Measurements from ENCODE around the gene B3GLCT.

The B3GLCT gene

DNA sequence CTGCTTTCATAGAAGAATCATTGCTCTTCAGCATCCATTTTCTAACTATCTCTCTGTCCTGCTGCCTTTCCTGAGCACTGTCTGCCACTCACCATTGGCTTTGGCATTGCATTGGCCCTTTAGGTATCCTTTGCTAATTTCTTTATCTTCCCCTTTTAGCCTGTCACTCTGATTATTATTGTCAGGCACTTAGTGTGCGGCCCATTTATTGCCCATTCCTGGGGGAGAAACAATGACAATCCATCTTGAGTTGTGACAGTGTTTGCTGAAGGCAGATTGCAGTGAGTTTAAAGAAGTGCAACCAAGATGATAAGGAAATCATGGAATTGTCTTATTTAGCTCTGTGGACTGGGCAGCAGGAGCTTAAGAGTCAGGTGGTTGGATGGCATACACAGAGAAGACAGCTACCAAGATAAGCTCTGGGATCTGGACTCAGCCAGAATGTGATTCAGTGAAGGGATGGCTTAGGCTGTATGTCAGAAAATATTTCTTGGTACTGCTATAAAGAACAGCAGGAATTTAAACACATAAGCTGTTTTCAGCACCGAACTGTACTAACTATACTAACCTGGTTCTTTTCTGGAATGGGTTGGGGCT is 25.3 kb downstream of the B3GLCT start:
- no peak for DNase-seq

DNA sequence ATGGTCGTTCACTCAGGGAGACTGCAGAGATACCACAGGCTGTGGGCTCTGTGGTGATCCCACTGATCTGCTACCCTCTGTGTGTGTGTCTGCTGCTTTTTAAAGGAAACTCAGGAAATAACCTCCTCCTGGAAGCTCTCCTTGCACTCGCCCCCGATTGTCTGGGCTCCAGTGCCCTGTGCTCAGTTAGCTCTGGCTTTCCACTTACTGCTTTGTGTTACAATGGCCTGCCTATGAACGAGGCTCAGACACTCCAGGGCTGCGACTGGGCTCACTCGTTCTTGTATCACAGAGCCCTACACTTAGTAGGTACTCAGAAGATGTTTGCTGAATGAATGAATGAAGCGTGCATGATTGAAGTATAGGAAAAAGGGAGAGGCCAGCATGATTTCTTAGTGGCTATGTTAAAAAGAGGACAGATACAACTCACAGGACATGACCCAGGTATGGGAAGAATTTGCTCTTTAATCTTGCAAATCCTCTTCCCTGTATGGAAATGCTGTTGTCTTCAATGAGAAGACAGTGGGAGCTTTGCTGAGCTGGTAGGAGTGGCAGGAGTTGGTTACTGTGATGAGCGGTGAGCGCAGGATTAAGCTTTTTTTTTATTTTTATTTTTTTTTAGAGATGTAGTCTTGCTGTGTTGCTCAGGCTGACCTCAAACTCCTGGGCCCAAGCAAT is 26.4 kb downstream of the B3GLCT start:
- no peak for DNase-seq

DNA sequence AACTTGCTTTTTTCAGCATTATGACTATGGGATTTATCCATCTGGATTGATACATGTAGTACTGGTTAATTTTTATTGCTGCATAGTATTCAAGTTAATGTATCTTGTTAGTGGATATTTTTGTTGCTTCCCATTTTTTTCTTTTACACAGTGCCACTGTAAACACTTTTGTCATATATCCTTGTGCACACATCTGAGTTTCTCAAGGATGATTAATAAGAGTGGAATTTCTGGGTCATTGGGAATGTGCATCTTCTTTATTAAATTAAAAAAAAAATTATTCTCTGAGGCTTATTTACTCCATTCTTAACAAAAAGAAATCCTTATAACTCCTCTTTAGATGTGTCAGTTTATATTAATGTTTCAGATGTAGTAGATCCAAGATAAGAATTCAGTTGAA is 27.3 kb downstream of the B3GLCT start:
- DNase-seq: no peak

DNA sequence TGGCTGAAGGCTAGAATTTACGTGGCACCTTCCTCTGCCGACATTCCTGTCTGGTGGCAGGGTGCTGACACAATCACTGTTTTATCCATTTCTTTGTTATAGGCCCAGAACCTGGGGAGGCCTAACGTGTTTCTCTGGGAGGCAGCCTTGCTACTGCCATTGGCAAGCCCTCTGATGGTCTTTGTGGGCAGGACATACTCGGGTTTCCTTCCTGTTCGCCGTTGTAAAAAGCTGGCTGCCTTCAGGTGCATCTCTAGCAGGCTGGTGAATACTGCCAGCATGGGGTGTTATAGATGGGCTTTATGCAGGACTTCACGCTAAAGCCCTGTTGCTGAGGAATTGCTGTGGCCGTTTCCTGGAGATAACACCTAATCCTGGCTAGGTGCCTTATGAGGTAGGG is 28.1 kb downstream of the B3GLCT start:
- DNase-seq: no peak

DNA sequence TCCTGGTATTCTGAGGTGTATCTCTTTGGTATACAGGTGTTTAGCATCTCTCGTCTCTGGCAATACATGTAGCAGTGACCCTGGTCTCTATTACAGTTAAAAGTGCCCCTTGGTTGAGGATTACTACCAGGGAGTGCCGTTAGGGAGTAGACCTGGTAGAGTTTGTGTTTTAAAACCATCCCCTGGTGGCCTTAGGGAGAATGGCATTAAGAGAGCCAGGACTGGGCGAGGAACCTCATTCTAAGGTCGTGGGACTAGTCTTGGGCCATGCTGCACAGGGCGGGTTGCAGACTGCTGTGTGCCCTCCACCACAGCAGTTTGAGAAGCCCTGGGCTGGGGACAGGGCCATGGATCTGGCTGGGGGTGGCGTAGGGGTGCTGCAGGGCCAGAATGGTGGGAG is 35.0 kb downstream of the B3GLCT start:
- no peak for DNase-seq

DNA sequence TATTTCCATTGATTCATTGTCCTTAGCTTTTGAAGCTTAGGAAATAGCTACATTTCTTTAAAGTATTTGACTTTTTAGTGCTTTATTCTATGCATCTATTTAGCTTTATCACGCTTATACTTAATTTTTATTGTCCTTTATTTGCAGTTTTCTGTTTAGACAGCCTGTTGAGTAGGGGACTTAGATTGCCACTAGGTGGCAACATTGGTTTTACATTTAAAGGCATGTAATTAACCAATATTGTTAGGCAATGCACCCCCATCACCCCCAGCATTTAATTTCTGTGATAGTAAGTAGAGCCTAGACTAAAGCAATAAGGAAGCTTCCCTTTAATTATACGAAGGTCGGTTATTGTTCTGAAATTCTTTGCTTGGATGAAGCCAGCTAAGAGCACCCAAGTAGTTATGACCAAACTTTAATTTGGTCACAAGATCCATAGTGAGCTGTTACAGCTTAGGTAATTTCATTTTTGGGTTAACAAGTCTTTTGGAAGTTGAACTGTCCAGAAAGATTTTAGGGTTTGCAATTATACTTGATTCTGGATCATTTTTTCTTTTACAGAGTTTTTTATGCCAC is 36.5 kb downstream of the B3GLCT start:
- no peak for DNase-seq

DNA sequence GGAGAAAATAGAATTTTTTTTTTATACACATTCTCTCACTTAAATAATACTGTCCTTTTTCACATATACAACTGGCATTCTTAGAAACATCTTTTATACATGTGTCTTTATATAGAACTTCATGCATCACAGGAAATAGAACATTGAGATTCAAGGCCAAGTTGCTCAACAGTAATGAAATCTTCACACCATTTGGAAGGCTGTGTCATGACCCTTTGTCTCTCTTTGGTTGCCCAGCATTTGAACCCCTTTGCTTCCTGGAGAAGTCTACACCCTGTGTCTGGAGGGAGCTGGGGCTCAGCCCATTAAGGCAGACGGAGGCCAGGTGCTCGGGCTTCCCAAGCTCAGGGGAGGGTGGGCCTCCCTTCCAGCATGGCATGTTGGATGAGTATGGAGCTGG is 41.1 kb downstream of the B3GLCT start:
- no peak for DNase-seq

DNA sequence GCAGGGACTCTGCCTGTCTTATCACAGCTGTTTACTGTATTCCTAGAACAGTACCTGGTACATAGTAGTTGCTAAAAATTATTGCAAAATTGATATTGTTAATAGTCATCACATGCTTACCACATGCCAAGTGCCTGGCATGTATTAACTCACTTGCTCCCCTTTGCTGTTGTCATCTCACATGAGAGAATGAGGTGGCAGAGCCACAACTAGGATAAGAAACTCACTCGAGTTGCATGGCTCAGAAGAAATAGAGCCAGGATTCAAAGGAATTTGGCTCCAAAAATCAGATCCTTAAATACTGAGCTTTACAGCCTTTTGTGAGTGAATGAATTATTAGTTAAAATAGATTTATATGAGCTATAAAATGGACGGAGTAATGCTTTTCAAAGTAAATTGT is 42.6 kb downstream of the B3GLCT start:
- no peak for DNase-seq

DNA sequence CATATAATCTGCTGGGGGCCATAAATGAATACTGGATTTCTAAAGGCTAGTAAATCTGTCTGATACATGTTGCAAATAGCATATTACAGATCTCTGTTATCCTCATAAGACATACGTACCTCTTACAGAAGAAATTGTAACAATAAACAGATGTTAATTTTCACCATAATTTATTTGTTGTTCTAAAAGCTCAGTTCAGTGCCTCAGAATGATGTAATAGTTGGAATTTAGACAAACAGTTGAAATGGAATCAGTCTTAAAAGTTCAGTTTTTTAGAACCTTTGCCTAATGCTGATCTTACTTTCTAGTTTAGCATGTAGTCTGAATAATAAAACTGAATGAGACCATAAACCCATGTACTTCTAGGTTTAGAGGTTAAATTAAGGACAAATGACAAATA is 43.1 kb downstream of the B3GLCT start:
- no peak for DNase-seq

DNA sequence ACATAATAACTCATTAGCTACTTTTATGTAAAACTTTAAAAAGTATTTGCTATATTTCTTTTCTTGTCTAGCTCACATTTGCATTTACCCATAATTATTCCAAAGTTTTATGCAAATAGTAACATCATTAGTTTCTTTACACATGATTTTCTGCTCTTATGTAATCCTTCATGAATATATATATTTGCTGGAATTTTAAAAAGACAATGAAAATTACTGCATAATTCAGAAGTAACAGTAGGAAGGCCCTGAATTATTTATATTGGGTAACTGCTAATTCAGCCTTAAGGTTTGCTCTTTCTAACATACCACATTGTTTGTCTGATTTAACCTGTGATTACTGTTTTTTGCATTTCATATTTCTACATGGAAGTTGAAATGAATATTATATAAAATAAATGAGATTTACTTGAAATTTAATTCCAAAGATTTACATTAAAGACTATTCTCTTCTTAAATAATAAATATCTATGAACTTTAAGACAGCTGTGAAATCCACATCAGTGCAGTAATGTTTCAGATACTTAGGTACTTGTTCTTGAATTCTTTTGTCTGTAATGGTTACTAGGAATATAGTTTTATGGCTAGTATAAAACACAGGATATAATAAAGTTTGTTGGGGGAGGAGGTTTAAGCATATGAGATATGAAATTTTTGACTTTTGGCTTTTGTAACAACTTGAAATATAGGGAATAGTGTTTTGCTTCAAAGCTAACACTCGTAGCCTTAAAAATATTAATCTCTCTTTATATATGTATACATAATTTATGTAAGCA is 46.0 kb downstream of the B3GLCT start:
- no peak for DNase-seq

DNA sequence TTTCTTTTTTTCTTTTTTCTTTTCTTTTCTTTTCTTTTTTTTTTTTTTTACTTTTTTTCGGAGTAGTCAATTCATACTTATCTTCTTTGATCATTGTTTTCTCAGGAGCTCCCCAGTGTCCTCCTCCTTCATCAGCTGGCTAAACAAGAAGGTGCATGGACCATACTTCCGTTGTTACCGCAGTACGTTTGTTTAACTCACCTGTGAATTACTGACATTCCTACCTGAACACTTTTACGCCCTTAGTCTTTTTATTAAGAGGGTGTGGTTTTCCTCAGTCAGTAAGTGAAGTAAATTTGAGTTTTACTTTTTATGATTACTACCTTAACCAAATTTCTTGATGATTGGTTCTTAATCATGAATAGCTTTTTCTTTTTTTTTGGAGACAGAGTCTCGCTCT is 47.1 kb downstream of the B3GLCT start:
- DNase-seq: no peak

DNA sequence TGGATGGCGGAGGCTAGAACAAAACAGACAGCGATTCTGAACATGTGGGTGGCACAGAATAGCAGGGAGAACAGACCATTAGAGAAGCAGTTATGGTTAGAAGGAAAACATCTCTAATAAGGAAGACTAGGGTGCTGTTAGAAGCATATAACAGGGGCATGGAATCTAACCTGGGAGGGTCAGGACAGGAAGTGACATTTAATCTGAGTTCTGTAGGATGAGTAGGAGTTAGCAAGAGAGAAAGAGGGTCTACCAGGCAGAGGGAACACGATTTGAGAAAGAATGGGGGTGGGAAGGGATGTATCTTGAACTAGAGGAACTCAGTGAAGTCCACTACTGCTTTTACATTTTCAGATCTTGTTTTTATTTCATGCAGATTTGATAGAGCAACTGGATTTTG is 48.6 kb downstream of the B3GLCT start:
- DNase-seq: no peak

DNA sequence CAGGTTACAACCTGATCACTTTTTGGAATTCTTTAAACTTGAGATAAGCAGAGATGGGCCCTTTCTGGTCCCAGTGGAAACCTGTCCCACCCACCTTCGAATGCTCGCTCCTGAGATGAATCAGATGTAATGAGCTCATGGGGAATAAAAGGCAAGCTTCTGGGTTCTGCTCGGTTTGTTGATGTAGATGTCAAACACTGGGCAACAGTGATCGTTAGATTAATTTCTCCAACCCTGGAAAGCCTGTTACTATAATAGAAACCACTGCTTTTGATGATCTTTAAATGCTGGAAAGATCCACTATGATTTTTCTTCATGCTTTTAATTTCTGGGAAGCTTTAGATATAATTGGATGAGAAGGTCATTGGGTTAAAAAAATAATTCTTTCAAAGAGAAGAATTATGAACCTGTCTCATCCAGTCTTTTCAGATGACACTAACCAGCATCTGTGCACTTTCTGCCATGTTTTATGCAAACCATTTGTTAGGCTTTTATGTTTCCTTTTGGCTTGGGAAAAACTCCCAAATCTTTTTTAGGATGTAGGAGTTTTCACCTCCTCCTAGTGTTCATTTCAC is 49.3 kb downstream of the B3GLCT start:
- no peak for DNase-seq

DNA sequence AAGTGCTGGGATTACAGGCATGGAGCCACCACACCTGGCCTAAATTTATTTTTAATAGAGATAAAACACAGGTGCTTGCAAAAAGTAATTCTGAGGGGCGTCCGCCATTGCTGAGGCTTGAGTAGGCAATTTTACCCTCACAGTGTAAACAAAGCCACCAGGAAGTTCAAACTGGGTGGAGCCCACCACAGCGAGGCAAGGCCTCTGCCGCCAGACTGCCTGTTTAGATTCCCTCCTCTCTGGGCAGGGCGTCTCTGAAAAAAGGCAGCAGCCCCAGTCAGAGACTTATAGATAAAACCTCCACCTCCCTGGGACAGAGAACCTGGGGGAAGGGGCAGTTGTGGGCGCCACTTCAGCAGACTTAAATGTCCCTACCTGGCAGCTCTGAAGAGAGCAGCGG is 50.7 kb downstream of the B3GLCT start:
- DNase-seq: no peak

DNA sequence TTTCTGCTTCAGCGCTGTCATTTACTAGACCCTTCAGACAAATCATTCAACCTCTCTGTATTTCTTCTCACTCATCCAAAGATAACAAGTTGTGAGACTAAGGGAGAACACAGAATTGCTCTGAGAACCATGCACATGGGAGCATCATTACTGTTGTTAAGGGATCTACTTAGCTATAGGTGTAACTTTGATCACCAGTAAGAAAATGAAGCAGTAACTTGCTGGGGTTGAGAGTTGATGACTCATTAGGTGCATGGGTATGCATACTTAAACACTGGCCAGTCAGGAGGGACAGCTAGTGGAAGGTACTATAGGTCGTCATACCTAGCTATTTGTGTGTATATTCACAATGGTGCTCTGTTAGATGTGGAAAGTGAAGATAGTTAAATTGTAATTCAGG is 61.5 kb downstream of the B3GLCT start:
- no peak for DNase-seq

DNA sequence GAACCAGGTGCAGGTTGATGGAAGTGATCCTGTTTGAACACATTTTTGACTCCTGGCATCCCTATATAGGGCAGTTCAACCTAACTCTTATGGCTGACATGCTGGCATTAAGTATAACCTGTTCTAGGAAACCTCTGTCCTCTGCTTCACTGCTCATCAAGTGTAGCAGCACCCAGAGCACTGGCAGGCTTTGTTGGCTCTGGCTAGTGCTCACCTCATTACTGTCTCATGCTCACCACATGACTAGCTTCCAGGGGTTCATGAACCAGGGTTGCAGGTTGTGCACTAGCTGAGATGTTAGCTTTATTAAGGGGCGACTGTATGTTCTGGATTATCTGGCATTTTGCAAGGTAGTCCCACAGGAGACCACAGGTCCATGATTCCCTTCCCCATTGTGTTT is 63.6 kb downstream of the B3GLCT start:
- no peak for DNase-seq

DNA sequence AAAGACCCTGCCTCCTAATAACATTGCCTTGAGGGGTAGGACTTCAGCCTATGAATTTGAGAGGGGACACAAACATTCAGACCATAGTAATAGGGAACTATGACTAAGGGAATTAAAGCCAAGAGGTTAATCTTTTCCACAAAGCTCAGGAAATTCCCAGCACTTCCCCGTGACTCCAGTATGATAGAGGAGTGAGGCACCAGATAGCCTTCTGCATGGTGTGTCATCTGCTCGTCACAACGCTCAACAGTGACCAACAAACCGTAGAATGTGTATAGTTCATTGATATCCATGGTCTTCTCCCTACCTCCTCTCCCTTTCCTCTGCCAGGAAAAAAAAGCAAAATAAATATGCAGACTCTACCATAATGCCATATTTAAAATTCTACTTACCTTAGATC is 64.4 kb downstream of the B3GLCT start:
- DNase-seq: no peak

DNA sequence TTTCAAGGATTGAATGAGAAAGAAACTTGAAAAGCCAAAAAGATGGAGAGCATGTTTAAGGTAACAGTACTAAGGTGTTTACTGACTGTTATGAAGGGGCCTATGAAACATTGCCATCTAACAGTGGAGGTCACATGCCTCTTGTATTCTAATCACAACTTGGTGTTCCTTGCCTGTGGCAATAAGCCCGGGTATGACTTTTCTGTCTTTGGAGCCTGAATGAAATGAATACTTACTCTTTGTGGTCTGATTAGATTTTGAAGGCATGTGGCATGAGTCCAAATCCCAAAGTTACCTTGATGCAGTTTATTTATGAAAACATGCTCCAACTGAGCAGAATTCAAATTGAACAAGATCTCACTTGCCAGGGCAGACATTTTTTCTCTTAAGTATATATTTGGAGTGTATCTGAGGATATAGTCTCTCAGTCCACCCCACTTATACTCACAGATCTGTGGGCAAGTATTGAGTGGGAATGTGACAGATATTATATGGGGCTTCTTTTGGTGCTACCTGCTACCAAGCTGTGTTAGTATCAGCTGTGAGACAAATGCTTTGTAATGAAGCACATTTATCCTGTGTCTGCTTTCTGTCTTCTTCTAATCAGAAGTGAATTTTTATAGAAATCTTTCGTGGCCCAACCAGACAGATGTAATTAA is 67.5 kb downstream of the B3GLCT start:
- no peak for DNase-seq

DNA sequence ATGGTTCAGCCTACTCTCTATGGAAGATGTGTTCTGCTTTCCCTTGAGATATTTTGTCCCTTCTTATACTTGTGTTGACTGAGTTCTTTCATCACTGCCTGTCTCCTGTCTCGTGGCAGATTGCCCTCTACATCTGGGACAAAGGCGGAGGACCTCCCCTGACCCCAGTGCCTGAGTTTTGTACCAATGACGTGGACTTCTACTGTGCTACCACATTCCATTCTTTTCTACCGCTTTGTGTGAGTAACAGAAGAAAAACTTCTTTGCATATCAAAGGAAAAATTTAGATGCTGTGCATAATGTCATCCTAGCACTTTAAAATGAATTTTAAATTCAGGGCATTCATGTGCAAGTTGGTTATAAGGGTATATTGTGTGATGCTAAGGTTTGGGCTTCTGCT is 74.6 kb downstream of the B3GLCT start:
- DNase-seq: no peak

DNA sequence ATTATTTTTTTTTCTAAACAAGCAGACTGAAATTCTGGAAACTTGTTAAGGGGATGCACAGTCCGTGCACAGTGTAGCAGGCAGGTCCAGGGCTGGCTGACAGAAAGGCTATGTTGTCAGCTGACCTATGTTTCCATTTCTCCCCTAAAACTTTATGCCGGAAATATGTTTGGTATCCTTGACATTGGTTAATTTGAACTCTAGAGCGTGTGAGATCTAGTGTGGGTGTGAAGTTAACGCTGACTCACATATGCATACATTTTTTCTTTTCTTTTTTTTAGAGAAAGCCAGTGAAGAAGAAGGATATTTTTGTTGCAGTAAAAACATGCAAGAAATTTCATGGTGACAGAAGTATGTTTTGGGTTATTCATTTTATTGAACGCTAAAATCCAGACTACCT is 76.6 kb downstream of the B3GLCT start:
- no peak for DNase-seq

DNA sequence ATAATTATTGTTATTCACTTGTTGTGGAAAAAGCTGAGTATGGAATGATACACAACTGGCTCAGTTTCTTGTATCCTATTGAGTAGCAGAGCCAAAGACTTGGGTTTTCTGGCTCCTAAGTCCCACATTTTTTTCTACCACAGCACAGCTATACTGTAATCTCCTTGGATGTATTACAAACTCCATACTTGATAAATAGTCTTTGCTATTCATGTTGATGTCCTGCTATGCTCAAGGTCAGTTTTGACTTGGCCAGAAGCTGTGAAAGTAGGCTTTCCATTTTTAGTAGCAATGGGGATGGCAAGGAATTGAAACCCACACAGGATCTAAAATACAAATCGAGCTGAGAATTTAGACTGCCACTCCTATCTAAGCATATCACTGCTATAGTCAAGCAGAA is 79.1 kb downstream of the B3GLCT start:
- DNase-seq: no peak

DNA sequence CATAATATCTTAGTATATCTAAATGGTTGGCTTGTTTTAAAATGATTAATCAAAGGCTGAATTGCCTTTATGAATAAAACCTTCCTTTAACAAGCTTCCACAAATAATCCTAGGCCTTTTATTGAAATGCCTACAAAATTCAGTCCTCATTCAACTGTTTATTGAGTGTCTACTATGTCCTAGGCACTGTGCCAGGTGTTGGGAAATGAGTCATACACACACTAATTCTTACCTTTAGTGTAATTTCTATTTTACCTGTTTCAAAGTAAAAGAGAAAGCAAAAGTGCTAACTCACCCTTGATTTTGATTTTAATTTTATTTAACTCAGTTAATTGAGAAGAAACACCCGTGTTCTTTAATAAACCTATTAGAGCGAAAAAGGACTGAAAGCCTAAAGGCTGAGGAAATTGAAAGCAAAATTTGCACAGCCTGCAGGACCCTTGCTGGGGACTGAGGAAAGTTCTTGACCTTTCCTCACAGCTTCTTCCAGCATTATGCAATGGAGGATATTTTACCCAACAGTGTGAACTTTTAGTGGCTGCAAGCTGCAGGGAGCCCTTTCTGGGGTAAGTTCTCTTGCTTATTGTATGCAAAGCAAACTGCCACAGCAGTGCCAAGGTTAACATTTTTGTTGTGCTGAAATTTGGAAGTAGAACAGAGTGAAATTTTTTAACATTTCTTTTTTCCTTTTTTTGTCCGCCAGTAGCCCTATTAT is 83.1 kb downstream of the B3GLCT start:
- DNase-seq: no peak
